GM21529 (cell line): ENCODE results near the gene DNAH17.

Experiments
- ATAC-seq: cut with Tn5 transposase; IDR thresholded peaks from one replicate; pipeline ENCODE4 v1.9.1; 2021; ENCODE audit not compliant: unreplicated experiment

Gene DNAH17

DNA sequence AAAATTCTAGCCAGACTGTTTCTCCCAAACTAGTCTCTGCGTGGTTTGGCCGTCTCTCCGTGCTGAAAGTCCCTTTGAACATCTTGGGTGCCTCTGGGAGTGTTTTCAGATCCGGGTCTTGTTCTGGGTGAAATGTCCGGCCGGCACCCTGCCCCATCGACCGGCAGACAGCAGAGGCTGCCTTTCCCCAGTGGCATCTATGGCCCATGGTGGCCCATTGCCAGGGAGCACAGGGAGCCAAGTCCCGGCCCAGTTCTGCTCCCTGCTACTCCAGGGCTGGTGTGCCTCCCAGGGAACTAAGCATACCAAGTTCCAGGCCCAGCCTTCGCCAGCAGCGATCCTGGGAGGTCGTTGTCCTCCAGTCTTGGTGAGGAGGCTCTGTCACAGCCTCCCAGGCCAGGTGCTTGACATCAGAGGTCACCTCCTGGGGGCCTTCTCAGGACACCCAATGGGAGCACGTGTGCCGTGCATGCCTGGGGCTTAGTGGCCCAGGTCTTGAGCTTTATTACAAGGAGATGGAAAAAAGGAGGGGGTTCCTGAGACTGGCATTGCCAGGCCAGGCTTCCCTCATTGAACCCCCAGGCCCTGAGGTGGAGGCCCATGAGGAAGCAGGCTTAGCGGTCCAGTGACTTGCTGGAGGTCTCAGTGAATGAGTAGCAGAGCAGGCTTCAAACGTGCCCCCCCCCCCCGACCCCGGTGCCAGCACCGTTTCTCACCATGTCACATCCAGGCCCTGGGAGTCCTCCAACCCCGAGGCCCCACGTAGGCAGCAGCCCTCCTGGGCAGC, 144.8 kb downstream of the DNAH17 start:
- no peak for ATAC-seq

DNA sequence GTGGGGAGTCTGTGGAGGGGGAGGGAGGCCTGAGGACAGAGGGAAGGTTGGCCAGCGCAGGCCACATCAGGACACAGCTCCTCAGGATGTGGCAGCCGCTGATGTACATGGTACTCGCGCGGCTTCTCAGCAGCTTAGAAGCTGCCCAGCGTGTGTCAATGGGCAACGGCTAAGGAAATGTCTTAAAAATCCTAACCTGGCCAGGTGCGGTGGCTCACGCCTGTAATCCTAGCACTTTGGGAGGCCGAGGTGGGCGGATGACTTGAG, 145.6 kb downstream of the DNAH17 start:
- no peak for ATAC-seq

DNA sequence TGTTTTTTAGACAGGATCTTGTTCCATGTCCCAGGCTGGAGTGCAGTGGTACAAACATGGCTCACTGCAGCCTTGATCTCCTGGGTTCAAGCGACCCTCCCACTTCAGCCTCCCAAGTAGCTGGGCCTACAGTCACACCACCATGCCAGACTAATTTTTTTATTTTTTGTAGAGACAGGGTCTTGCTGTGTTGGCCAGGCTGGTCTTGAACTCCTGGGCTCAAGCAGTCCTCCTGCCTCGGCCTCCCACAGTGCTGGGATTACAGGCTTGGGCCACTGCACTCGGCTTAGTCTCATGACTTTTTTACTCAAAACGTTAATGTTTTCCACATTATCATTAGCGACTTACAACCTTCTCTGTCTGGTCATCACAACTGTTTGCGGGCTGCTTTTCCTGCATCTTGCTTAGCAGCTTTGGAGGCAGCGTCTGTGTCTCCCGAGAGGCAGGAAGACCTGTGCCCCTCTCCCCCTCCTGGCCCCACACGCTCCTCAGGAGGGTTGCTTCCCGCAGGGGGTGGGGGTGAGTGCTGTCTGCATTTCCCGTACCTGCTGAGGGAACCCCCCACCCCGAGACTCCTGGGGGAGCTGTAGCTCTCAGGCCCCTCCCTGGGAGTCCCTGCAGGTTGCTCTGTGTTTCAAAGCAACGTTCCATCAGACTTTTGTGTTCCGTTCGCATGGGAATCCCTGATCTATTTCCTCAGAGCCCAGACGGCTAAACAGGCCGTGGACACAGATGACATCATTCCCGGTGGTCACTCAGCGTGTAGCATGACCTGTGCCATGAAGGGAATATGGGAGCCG, 146.1 kb downstream of the DNAH17 start:
- ATAC-seq = no peak

DNA sequence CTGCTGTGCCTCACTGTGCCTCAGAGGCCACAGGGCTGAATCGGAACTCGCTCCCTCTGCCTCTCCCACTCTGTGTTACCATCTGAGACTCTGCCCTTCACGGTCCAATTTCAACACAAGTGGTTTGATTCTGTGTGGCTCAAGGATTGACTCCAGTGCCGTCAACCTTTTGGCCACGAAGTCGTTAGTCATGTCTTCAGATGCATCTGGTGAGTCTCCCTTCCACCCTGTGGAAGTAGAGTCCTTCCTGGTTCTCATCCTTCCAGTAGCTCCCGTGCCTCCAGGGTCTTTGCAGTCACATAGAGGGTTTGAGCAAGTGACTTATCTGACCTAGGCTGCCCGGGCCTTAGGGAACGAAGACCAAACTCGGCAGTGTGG, 147.6 kb downstream of the DNAH17 start:
- no peak for ATAC-seq

DNA sequence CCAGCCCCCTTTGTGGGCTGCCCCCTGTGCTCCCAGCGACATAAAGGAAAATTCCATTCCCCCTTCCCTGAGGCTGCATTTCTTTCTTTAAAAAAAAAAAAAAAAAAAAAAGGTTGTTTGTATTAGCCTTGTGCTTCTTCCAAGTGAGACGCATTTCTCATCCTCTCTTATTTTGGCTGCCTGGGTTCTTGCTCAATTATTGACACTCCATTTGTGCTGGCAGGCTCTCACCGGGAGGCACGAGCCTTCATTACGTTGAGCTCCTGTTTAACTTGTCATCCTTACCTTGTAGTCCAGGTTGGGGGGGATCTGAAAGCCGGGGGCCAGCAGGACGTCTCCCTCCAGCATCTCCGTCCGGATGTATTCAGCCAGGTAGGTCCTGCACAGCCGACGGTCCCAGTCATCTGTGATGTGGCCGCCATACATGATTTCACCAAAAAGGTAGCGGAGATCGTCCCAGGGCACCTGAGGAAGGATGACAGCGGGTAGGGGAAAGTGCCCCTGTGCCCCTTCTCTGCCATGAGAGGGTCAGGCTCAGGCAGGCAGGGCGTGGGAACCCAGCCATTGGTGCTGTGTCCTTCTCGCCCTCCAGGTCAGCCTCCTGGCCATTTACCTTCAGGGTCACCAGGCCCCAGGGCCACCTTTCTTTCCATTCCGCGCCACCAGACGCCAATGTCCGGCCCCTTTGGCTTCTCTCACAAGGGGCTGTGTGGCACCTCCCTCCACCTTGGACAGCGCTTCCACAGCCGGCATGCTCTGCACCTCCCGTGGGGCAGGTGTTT, 148.2 kb downstream of the DNAH17 start:
- no peak for ATAC-seq

DNA sequence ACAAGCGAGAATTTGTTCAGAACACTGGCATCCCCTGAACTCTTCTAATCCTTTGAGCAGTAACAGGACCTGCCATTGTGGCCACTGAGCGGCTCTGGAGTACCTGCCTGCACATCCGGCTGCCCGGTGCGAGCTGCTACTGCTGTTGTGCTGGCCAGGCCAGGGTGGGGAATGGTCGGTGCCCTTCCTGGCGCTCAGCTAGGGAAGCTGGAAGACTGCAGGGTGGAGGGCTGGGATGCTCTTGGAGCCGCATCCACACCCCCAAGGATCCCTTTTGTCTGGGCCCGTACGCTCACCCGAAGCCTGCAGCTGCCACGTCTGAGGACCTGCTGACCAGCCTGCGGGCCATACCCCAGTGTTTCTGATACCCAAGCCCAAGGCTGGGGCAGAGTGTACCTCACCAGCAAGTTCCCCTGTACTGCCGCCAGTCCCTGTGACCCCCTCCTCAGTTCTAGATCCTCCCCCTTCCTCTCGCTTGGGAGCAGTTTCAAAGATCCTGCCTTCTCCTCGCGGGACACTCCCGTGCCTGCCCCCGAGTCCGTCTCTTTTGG, 149.1 kb downstream of the DNAH17 start:
- ATAC-seq = no peak

GRCh38 chr17:78427140-78427539, 150.1 kb downstream of the DNAH17 start:
- ATAC-seq = no peak

- ATAC-seq = no peak
Measured at GRCh38 chr17:78426293-78426879, 150.8 kb downstream of the DNAH17 start.

DNA sequence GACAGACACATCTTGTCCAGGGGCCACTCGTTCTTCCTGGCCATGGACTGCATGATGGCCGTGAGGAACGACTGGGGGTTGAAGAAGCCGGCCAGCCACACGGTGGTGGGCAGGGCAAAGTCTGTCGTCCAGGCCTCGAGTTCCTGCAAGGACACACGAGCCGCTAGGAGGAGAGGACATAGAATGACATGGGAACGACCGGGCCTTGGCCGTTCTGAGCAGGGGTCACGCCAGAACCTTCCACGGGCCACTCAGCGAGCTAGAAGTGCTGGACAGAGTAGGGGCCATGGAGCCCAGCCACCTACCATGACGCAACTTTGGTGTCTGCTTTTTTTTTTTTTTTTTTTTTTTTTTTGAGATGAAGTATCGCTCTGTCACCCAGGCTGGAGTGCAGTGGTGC, 151.8 kb downstream of the DNAH17 start:
- no peak for ATAC-seq

GRCh38 chr17:78423961-78424675, 153.1 kb downstream of the DNAH17 start:
- no peak for ATAC-seq

- ATAC-seq = no peak
Measured at GRCh38 chr17:78422872-78423588, 154.2 kb downstream of the DNAH17 start.

GRCh38 chr17:78422267-78422605, 155.0 kb downstream of the DNAH17 start:
- no peak for ATAC-seq

DNA sequence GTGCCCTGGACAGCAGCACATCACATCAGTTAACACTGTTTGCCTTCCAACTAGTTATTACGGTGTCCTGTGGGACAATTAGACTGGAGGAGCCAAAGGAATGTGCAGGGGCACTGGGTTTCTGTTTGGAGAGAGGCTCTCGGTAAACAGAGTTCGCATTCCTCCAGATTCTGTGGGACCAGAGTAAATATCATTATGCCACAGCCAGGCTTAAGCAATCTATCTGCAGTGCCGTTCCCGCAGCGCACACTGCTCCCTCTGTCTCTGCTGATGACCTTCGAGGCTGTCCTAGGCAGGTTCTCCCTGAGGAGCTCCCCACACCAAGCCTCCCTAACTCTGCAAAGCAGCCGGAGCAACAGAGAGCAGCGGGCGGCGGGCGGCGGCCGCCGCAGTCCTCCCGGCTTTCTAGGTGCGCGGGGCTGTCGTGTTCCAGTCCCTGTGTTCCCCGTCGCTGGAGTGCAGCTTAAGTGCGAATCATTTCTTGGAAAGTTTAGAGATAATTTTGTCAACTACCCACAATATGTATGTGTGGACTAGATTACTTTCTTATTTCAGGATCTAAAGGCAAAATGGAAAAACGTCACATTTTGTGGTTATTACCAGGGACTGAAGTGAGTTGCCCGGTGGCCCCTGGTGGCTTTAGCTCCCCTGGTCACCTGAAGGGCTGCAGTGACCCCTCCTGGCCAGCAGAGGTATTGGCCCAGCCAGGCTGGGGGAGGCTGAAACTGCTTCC, 155.5 kb downstream of the DNAH17 start:
- ATAC-seq = no peak

GRCh38 chr17:78421084-78421533, 156.1 kb downstream of the DNAH17 start:
- ATAC-seq = no peak

DNA sequence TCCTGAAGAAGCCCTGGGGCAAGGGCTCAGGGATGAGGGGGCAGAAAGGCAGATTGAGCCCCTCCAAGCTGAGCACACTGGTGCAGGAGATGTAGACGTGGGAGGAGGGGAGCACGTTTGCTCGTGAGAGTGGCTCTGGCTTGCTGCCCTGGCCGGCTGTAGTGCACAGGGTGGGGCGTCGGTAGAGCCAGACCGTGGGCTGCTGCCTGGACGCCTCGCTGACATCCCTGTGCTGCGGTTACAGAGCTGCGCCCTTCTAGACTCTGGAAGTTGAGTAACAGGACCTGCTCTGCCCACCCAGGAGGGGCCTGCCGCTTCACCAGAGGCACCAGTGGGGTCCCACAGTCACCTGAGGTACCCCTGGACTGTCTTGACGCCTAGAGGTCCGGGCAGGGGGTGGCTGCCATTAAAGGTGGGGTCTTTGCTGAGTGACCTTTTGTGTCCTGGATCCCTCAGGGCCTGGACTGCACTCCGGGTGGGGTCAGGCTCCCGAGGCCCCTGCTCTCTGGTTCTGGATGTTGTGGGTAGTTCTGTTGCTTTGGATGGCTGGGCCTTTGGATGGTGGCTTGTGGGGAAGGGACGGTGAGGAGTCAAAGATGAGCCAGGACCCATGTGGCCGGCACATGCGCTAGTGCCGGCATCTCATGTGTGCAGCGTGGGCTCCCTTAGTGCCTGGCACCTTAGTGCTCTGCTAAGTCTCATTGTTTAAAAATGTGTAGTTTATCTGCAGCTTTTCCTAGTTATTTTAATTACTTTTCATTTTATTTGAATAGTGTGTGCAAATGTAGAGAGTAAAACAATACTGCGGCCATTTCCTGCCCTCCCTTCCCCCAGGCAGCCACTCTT, 157.0 kb downstream of the DNAH17 start:
- ATAC-seq = no peak

DNA sequence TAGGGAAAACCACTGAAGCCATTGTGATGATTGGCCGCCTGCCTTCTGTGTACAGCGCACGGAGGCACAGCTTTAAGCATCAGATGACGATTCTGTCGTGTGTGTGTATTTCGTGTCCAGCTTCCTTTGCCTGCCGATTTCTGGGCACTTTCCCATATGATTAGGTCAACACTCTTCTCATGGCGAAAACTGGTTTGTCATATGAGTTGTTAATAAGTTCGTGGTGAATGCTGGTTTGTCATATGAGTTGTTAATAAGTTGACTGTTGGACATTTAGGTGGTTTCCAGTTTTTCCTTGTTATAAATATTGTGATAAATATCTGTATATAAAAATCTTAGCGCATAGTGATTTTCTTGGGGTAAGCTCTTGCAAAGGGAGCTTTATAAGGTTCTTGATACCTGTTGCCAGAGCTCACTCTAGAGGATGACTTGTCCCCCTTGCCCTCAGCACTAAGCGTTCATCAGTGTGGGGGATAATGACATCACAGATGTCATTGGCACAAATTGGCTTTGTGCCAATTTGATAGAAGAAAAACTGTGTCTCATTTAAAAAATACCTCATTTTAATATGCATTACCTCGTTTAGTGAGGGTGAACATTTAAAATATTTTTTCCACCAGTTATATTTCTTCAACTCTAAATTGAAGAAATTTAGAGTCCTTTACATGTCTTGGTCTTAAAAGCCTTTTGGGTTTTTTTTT, 158.7 kb downstream of the DNAH17 start:
- ATAC-seq = no peak

- no peak for ATAC-seq
Measured at GRCh38 chr17:78417531-78417909, 159.7 kb downstream of the DNAH17 start.
